ENCODE data around the gene RASL11A. TPM values are rescaled to one million over a fixed set of nuclear protein-coding genes. Genes with fewer than 3 reads are reported as not detected.
"Not testable (repeated sequence)": the region's sequence is repeated elsewhere in the genome, so short reads cannot be mapped to it uniquely, and the experiment has no call there.

The RASL11A gene
- total RNA-seq, 6 donors from 2014 or later: 11.5 to 28.4 (median 17.0) TPM

DNA sequence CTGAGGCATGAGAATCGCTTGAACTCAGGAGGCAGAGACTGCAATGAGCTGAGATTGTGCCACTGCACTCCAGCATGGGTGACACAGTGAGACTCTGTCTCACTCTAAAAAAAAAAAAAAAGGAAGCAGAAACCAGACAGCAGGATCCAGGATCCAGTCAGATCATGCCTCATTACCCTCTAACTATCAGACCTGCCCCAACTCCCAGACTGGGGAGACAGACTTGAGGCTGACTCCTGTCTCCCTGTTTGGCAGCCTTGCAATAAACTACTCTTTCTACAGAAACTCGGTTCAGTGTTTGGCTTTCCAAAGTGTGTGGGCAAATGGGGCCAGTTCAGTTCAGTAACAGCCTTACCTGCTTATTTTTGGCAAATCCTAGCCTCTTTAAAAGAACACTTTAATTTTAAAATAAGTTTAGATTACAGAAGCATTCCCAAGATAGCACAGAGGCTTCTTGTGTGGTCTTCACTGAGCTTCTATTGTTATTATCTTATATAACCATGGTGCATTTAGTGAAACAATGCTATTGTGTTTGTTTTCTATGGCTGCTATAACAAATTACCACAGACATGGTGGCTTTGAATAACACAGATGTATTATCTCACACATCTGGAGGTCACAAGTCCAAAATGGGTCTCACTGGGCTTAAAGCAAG lies 18.5 kb downstream of the RASL11A start:
- Histone ChIP-seq H3K27me3 (no peaks in the 10 kb centered on the region), H3K4me1 (no peaks in the 10 kb centered on the region), H3K36me3 (no peaks in the 10 kb centered on the region), H3K27ac (no peak overlapping the region), H3K9me3 (no peaks in the 10 kb centered on the region), H3K4me3 (no peak overlapping the region)
- ATAC-seq (ENCODE audit: low FRiP score in 2 of 2) (no peak), DNase-seq (no peak)
- 54 to 60% methylated on average over 2 of the region's 2 CpGs for WGBS, 2 donors
- TF ChIP-seq POLR2AphosphoS5 (IDR thresholded peaks at IDR 0.05): no peak
- TF ChIP-seq, protein P1, sequence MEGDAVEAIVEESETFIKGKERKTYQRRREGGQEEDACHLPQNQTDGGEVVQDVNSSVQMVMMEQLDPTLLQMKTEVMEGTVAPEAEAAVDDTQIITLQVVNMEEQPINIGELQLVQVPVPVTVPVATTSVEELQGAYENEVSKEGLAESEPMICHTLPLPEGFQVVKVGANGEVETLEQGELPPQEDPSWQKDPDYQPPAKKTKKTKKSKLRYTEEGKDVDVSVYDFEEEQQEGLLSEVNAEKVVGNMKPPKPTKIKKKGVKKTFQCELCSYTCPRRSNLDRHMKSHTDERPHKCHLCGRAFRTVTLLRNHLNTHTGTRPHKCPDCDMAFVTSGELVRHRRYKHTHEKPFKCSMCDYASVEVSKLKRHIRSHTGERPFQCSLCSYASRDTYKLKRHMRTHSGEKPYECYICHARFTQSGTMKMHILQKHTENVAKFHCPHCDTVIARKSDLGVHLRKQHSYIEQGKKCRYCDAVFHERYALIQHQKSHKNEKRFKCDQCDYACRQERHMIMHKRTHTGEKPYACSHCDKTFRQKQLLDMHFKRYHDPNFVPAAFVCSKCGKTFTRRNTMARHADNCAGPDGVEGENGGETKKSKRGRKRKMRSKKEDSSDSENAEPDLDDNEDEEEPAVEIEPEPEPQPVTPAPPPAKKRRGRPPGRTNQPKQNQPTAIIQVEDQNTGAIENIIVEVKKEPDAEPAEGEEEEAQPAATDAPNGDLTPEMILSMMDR (IDR thresholded peaks at IDR 0.05): no peak
- no peak for TF ChIP-seq EP300 (IDR thresholded peaks at IDR 0.05)
- TF ChIP-seq POLR2A (IDR thresholded peaks at IDR 0.05): no peak

- Histone ChIP-seq H3K9me3 (no peaks in the 10 kb centered on the region), H3K4me3 (no peak overlapping the region), H3K27me3 (no peaks in the 10 kb centered on the region), H3K27ac (no peak overlapping the region), H3K36me3 (no peaks in the 10 kb centered on the region), H3K4me1 (no peaks in the 10 kb centered on the region)
- no peak for TF ChIP-seq POLR2A (IDR thresholded peaks at IDR 0.05)
- TF ChIP-seq, protein P1 (IDR thresholded peaks at IDR 0.05): no peak
- TF ChIP-seq POLR2AphosphoS5 (IDR thresholded peaks at IDR 0.05): no peak
- no peak for TF ChIP-seq EP300 (IDR thresholded peaks at IDR 0.05)
- ATAC-seq (ENCODE audit: low FRiP score in 2 of 2) (no peak), DNase-seq (no peak)
- 81 to 93% methylated on average over 3 to 4 of the region's 4 CpGs for WGBS, 2 donors
Measured at GRCh38 chr13:27290715-27291114, 20.1 kb downstream of the RASL11A start.

GRCh38 chr13:27291967-27292366 lies 21.3 kb downstream of the RASL11A start:
- WGBS, 2 donors: 91 to 93% methylated on average over 8 of the region's 8 CpGs
- not testable (repeated sequence) for DNase-seq

GRCh38 chr13:27293076-27293691 lies 22.6 kb downstream of the RASL11A start:
- DNase-seq: no peak
- ATAC-seq (ENCODE audit: low FRiP score in 2 of 2): no peak
- TF ChIP-seq POLR2A (IDR thresholded peaks at IDR 0.05) (no peak), POLR2AphosphoS5 (IDR thresholded peaks at IDR 0.05) (no peak), EP300 (IDR thresholded peaks at IDR 0.05) (no peak)
- TF ChIP-seq, protein P1 (IDR thresholded peaks at IDR 0.05): no peak
- Histone ChIP-seq H3K36me3 (no peaks in the 10 kb centered on the region), H3K9me3 (no peaks in the 10 kb centered on the region), H3K27me3 (no peaks in the 10 kb centered on the region), H3K4me3 (no peak overlapping the region), H3K4me1 (no peaks in the 10 kb centered on the region), H3K27ac (no peak overlapping the region)
- 54 to 58% methylated on average over 8 of the region's 8 CpGs for WGBS, 2 donors

More at GRCh38 chr13:27291967-27292366, 21.3 kb downstream of the RASL11A start:
- not testable (repeated sequence) for H3K27me3 ChIP-seq; H3K9me3 ChIP-seq; H3K27ac ChIP-seq; ATAC-seq (ENCODE audit: low FRiP score in 2 of 2); H3K36me3 ChIP-seq; H3K4me1 ChIP-seq; H3K4me3 ChIP-seq

DNA sequence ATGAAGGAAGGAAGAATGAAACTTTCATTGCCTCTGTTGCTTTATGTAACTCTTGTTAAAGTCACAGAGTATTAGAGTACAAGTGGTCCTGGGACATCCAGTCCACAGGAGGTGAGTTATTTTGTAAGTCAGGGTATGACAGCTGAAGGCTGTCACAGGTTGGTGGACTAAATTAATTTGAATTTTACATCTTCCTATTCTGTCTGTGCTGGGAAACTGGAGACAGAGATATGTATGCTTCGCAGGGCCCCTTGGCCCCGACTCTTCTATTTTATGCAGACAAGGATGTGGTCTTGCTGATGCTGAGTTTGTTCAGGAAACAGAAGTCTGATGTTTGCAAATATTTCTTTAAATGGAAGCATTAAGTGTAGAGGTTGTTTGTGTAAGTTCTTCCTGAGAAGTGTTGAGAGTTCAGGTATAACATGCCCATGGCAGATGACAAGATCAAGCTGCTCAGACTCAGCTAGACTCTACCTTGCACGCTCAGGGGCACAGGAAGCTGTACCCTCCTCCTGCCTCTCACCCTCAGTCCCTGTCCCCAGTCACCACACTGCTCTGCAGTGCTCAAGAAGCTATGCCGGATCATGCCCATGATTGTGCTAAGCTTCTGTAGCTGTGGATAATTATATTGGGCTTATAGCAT lies 23.4 kb downstream of the RASL11A start:
- no peak for ATAC-seq (ENCODE audit: low FRiP score in 2 of 2)

More for the DNA sequence above, 23.4 kb downstream of the RASL11A start:
- 46 to 53% methylated on average over 3 to 4 of the region's 4 CpGs for WGBS, 2 donors
- TF ChIP-seq, protein P1 (IDR thresholded peaks at IDR 0.05): no peak
- TF ChIP-seq POLR2AphosphoS5 (IDR thresholded peaks at IDR 0.05) (no peak), EP300 (IDR thresholded peaks at IDR 0.05) (no peak), POLR2A (IDR thresholded peaks at IDR 0.05) (no peak)
- no peaks in the 10 kb centered on the region for H3K4me1 ChIP-seq
- no peak overlapping the region for H3K27ac ChIP-seq
- no peaks in the 10 kb centered on the region for H3K9me3 ChIP-seq
- H3K4me3 ChIP-seq: no peak overlapping the region
- no peaks in the 10 kb centered on the region for H3K27me3 ChIP-seq
- no peak for DNase-seq
- no peaks in the 10 kb centered on the region for H3K36me3 ChIP-seq
